A549 (cell line): ENCODE measurements around the gene CRTC3. TPM values are rescaled to one million over a fixed set of nuclear protein-coding genes. Genes with fewer than 3 reads are reported as not detected.

Experiments used
- ATAC-seq, 2 experiments: fragments of 200-7000 bp in 1 of 2; fragments of >200 bp in 1 of 2; cut with Nextera tagmentation in 1 of 2; cut with Tn5 transposase in 1 of 2; 3 replicates each; pipeline versions ENCODE4 v1.8.0 to v1.9.1; 2018 to 2020; ENCODE audit warnings: mild to moderate bottlenecking in 1 of 2, moderate library complexity in 1 of 2
- CTCF ChIA-PET: fragments of 300-600 bp; sonication (Branson Sonifier 250); formaldehyde crosslinking; extraction: SDS; loops from one replicate; lab custom pipeline; 2021; ENCODE audit warnings: antibody characterized with exemption, inconsistent platforms; lab: Yijun Ruan, JAX
- POLR2A ChIA-PET: fragments of 350-600 bp; formaldehyde crosslinking; extraction: SDS; loops from one replicate; lab custom pipeline; 2021; ENCODE audit warnings: antibody characterized with exemption, inconsistent platforms; lab: Yijun Ruan, JAX
- DNase-seq, 2 experiments: peaks; one replicate each; pipeline versions ENCODE4 v3.0.0 to v3.0.0-alpha.2; 2011 to 2016; ENCODE audit warnings: low read depth in 1 of 2, low spot score in 1 of 2
- FAIRE-seq: peaks from 2 replicates; lab custom pipeline; 2011; peaks lifted over from hg19 to GRCh38; lab: Jason Lieb, UNC
- H3K27ac ChIP-seq, 2 experiments: fragments of >200 bp; sonication (Bioruptor Twin); formaldehyde crosslinking; 3 replicates each; pipeline ENCODE4 v1.5.1; 2016 to 2017
- H3K4me1 ChIP-seq: fragments of >200 bp; sonication (Bioruptor Twin); formaldehyde crosslinking; 3 replicates; pipeline ENCODE4 v1.6.1; 2016
- H3K4me2 ChIP-seq: fragments of >200 bp; sonication (Bioruptor Twin); formaldehyde crosslinking; 3 replicates; pipeline ENCODE4 v1.6.1; 2016
- H3K4me3 ChIP-seq: fragments of >200 bp; sonication (Bioruptor Twin); formaldehyde crosslinking; 3 replicates; pipeline ENCODE4 v1.5.1; 2016
- H3K9me3 ChIP-seq: fragments of >200 bp; sonication (Bioruptor Twin); formaldehyde crosslinking; 3 replicates; pipeline ENCODE4 v1.6.1; 2016
- BCL3 ChIP-seq: fragments of >200 bp; sonication (Bioruptor Twin); formaldehyde crosslinking; IDR thresholded peaks from 3 replicates; pipeline ENCODE4 v1.6.1; 2016
- E2F6 ChIP-seq: IDR thresholded peaks from 2 replicates; pipeline ENCODE4 v1.6.1; 2012; ENCODE audit warnings: low read depth, borderline replicate concordance
- EP300 ChIP-seq, 2 experiments: fragments of >200 bp; sonication (Bioruptor Twin); formaldehyde crosslinking; IDR thresholded peaks; 2 replicates in 1 of 2; 3 replicates in 1 of 2; pipeline ENCODE4 v1.6.1; 2016 to 2017
- ESRRA ChIP-seq: fragments of 150-350 bp; IDR thresholded peaks from 2 replicates; pipeline ENCODE4 v1.6.1; 2014; ENCODE audit warnings: mild to moderate bottlenecking, low read length, borderline replicate concordance
- FOSL2 ChIP-seq, 2 experiments: fragments of 450-650 bp in 1 of 2; fragments of >200 bp in 1 of 2; sonication (Bioruptor Twin) in 1 of 2; formaldehyde crosslinking; IDR thresholded peaks; 2 replicates each; pipeline versions ENCODE4 v1.5.0 to v1.6.1; 2016 to 2020; ENCODE audit warnings: mild to moderate bottlenecking in 1 of 2, moderate library complexity in 1 of 2
- HDAC2 ChIP-seq: fragments of 200-600 bp; sonication (generic); IDR thresholded peaks from 2 replicates; pipeline ENCODE4 v1.6.1; 2016
- HOXB5 ChIP-seq: fragments of 250-450 bp; sonication (Bioruptor Pico); IDR thresholded peaks from 2 replicates; pipeline ENCODE4 v1.5.0; 2020; ENCODE audit warnings: mild to moderate bottlenecking, moderate library complexity
- KDM1A ChIP-seq: fragments of 200-600 bp; sonication (generic); IDR thresholded peaks from 2 replicates; pipeline ENCODE4 v1.6.1; 2016; ENCODE audit warnings: low read depth, mild to moderate bottlenecking
- KDM5A ChIP-seq: fragments of 200-600 bp; sonication (generic); IDR thresholded peaks from 2 replicates; pipeline ENCODE4 v1.6.1; 2016; ENCODE audit warnings: antibody characterized with exemption, mild to moderate bottlenecking
- MAX ChIP-seq: IDR thresholded peaks from 2 replicates; pipeline ENCODE4 v1.6.1; 2012
- MYC ChIP-seq: IDR thresholded peaks from 2 replicates; pipeline ENCODE4 v1.6.1; 2012; ENCODE audit warnings: mild to moderate bottlenecking, inconsistent platforms, low read length, improper control_type of control experiment, borderline replicate concordance
- NPAS2 ChIP-seq: fragments of 250-450 bp; sonication (Bioruptor Pico); IDR thresholded peaks from 2 replicates; pipeline ENCODE4 v1.8.0; 2022; ENCODE audit warnings: mild to moderate bottlenecking, moderate library complexity, borderline replicate concordance
- NR3C1 ChIP-seq: fragments of >200 bp; sonication (Bioruptor Twin); formaldehyde crosslinking; IDR thresholded peaks from 3 replicates; pipeline ENCODE4 v1.6.1; 2017
- POLR2AphosphoS2 ChIP-seq: conservative IDR thresholded peaks from 2 replicates; pipeline ENCODE4 v1.6.1; 2012; ENCODE audit warnings: low read length, improper control_type of control experiment, inconsistent platforms
- RARB ChIP-seq: fragments of 250-450 bp; sonication (Bioruptor Pico); IDR thresholded peaks from 2 replicates; pipeline ENCODE4 v1.8.0; 2021; ENCODE audit warnings: mild to moderate bottlenecking, moderate library complexity
- RNF2 ChIP-seq: fragments of 200-600 bp; sonication (generic); IDR thresholded peaks from 2 replicates; pipeline ENCODE4 v1.6.1; 2016; ENCODE audit warnings: low read depth, mild to moderate bottlenecking, antibody characterized with exemption, moderate library complexity, borderline replicate concordance
- ZFP36 ChIP-seq: fragments of 450-650 bp; IDR thresholded peaks from 2 replicates; pipeline ENCODE4 v1.6.1; 2014; ENCODE audit warnings: borderline replicate concordance; ENCODE audit not compliant: partially characterized antibody
- ZNF302 ChIP-seq: fragments of 250-450 bp; sonication (Bioruptor Pico); IDR thresholded peaks from 2 replicates; pipeline ENCODE4 v1.9.0; 2021; ENCODE audit warnings: inconsistent platforms, mild to moderate bottlenecking, moderate library complexity
- ZSCAN20 ChIP-seq: fragments of 250-450 bp; sonication (Bioruptor Pico); IDR thresholded peaks from 2 replicates; pipeline ENCODE4 v1.8.0; 2022; ENCODE audit warnings: mild to moderate bottlenecking, moderate library complexity
- WGBS: methylation state at CpG from one replicate; pipeline ENCODE4 v1.1.6; 2017; ENCODE audit errors: missing lambda C conversion rate; 5-methylcytosine and 5-hydroxymethylcytosine counted together
- polyA plus RNA-seq, 4 experiments: library from polyadenylated mRNA; depleted of rRNA in 3 of 4; stranded (reverse); fragments of >200 nt; fragmentation: RNase III in 1 of 4; extraction: RNeasy Plus Mini Kit Qiagen cat#74134 plus additional on column Dnase treatment in 1 of 4; gene quantifications; 2 replicates in 3 of 4; 3 replicates in 1 of 4; pipeline ENCODE4 v1.2.3, GENCODE V29; 2011 to 2017
- TF ChIP-seq, protein P1 (sequence below): fragments of 250-450 bp; sonication (Bioruptor Pico); IDR thresholded peaks from 2 replicates; pipeline ENCODE4 v1.5.0; 2020; ENCODE audit warnings: low read depth, mild to moderate bottlenecking, moderate library complexity
- TF ChIP-seq, protein P2 (sequence below): fragments of 150-350 bp; IDR thresholded peaks from 2 replicates; pipeline ENCODE4 v1.6.1; 2014; ENCODE audit warnings: low read depth, mild to moderate bottlenecking, low read length
- TF ChIP-seq, protein P3 (sequence below): fragments of >200 bp; sonication (Bioruptor Twin); formaldehyde crosslinking; IDR thresholded peaks from 3 replicates; pipeline ENCODE4 v1.5.1; 2016

The CRTC3 gene
- polyA plus RNA-seq, 2 of the 4 experiments (the other 2 are of a cell fraction), result 17.5 to 30.5 TPM

GRCh38 chr15:90617171-90617570 lies 87.4 kb downstream of the CRTC3 start:
- ChIA-PET CTCF (interaction anchor here (1.1 to 1.8 kb wide), 4 partner anchors 10 to 298 kb away, joined by 4 to 8 read pairs (median 6); no protein-coding TSS in a partner anchor), POLR2A (no interaction called here)
- Histone ChIP-seq H3K4me1 (no peaks in the 10 kb centered on the region), H3K4me3 (no peak overlapping the region), H3K27ac (no peak overlapping the region), H3K9me3 (no peaks in the 10 kb centered on the region), H3K4me2 (no peak overlapping the region)
- 85% methylated on average over 5 of the region's 5 CpGs for WGBS
- DNase-seq, result no peak
- ATAC-seq, result no peak
- TF ChIP-seq POLR2AphosphoS2 (no peak), ESRRA (no peak), BCL3 (no peak), ZSCAN20 (CRISPR knock-in tag) (no peak), FOSL2 (IDR thresholded peaks at IDR 0.05) (no peak), FOSL2 (CRISPR knock-in tag; IDR thresholded peaks at IDR 0.05) (no peak), ZFP36 (no peak), KDM1A (no peak), E2F6 (no peak)
- TF ChIP-seq, protein P1, sequence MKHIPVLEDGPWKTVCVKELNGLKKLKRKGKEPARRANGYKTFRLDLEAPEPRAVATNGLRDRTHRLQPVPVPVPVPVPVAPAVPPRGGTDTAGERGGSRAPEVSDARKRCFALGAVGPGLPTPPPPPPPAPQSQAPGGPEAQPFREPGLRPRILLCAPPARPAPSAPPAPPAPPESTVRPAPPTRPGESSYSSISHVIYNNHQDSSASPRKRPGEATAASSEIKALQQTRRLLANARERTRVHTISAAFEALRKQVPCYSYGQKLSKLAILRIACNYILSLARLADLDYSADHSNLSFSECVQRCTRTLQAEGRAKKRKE (CRISPR knock-in tag), result no peak
- TF ChIP-seq, protein P2, sequence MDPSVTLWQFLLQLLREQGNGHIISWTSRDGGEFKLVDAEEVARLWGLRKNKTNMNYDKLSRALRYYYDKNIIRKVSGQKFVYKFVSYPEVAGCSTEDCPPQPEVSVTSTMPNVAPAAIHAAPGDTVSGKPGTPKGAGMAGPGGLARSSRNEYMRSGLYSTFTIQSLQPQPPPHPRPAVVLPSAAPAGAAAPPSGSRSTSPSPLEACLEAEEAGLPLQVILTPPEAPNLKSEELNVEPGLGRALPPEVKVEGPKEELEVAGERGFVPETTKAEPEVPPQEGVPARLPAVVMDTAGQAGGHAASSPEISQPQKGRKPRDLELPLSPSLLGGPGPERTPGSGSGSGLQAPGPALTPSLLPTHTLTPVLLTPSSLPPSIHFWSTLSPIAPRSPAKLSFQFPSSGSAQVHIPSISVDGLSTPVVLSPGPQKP, result no peak
- FAIRE-seq, result no peak

DNA sequence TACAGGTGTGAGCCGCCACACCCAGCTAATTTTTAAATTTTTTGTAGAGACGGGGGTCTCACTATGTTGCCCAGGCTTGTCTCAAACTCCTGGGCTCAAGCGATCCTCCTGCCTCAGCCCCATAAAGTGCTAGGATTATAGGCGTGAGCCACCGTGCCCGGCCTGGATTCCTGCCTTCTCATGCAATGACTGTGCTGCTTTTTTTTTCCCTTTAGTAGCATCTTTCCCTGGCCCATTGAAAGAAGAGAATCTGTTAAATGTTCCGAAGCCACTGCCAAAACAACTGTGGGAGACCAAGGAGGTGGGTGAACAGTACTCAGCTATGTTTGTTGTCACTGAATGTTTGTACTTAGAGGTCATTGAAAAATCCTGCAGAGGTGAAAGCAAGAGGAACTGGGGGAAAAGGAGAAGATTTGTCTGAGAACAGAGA lies 88.0 kb downstream of the CRTC3 start:
- CTCF ChIA-PET, result interaction anchor here (1.1 to 1.8 kb wide), 6 partner anchors 11 to 325 kb away, joined by 3 to 8 read pairs (median 4); no protein-coding TSS in a partner anchor

GRCh38 chr15:90618330-90619125 lies 88.8 kb downstream of the CRTC3 start:
- Histone ChIP-seq H3K4me3 (no peak overlapping the region), H3K4me1 (no peaks in the 10 kb centered on the region), H3K27ac (no peak overlapping the region)
- TF ChIP-seq RNF2 (no peak), MAX (no peak)
- TF ChIP-seq, protein P3, sequence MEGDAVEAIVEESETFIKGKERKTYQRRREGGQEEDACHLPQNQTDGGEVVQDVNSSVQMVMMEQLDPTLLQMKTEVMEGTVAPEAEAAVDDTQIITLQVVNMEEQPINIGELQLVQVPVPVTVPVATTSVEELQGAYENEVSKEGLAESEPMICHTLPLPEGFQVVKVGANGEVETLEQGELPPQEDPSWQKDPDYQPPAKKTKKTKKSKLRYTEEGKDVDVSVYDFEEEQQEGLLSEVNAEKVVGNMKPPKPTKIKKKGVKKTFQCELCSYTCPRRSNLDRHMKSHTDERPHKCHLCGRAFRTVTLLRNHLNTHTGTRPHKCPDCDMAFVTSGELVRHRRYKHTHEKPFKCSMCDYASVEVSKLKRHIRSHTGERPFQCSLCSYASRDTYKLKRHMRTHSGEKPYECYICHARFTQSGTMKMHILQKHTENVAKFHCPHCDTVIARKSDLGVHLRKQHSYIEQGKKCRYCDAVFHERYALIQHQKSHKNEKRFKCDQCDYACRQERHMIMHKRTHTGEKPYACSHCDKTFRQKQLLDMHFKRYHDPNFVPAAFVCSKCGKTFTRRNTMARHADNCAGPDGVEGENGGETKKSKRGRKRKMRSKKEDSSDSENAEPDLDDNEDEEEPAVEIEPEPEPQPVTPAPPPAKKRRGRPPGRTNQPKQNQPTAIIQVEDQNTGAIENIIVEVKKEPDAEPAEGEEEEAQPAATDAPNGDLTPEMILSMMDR, result 0 out of 3 replicates have a peak, but pooled peaks have one; percentile 6
- TF ChIP-seq, all 56 proteins: peak for 1
- DNase-seq (no peak), ATAC-seq (peak in 1 of 2 experiments; percentile 71; a peak in 3 of 6 replicates), FAIRE-seq (no peak)
- POLR2A ChIA-PET, result interaction anchor here (1.2 kb wide), 1 partner anchor 313 kb away, joined by 3 read pairs; no protein-coding TSS in a partner anchor
- CTCF ChIA-PET, result interaction anchor here (0.7 to 1.8 kb wide), 8 partner anchors 8 to 325 kb away, joined by 3 to 8 read pairs (median 4); no protein-coding TSS in a partner anchor
- no peaks in the 10 kb centered on the region for H3K9me3 ChIP-seq
- no peak overlapping the region for H3K4me2 ChIP-seq
- 87% methylated on average over 4 of the region's 4 CpGs for WGBS

More for the DNA sequence above, 88.0 kb downstream of the CRTC3 start:
- Histone ChIP-seq H3K9me3 (no peaks in the 10 kb centered on the region), H3K4me1 (no peaks in the 10 kb centered on the region), H3K27ac (no peak overlapping the region), H3K4me3 (no peak overlapping the region), H3K4me2 (no peak overlapping the region)
- no peak for FAIRE-seq
- POLR2A ChIA-PET, result no interaction called here
- 92% methylated on average over 7 of the region's 7 CpGs for WGBS
- DNase-seq, result no peak
- ATAC-seq, result no peak
- TF ChIP-seq NR3C1, result no peak
- no peak for TF ChIP-seq POLR2AphosphoS2
- no peak for TF ChIP-seq NPAS2 (CRISPR knock-in tag)
- no peak for TF ChIP-seq ZNF302 (CRISPR knock-in tag)
- no peak for TF ChIP-seq RARB
- TF ChIP-seq HDAC2, result no peak
- TF ChIP-seq KDM5A, result no peak
- TF ChIP-seq MYC, result no peak
- TF ChIP-seq EP300 (IDR thresholded peaks at IDR 0.05), result no peak
- no peak for TF ChIP-seq HOXB5 (CRISPR knock-in tag)
